RWPE2 (cell line): ENCODE measurements around the gene S1PR5.
A peak's percentile ranks its signal among the peaks of the same experiment; 100 is the strongest.
"Not testable (repeated sequence)": the region's sequence is repeated elsewhere in the genome, so short reads cannot be mapped to it uniquely, and the experiment has no call there.

Experiments
- ATAC-seq: fragments of 200-7000 bp; cut with Tn5 transposase; 3 replicates; pipeline ENCODE4 v1.9.1; 2021; ENCODE audit warnings: low read depth
- DNase-seq: peaks from one replicate; pipeline ENCODE4 v3.0.0-alpha.2; 2020; ENCODE audit warnings: low spot score
- H3K27ac ChIP-seq: fragments of 450-650 bp; 2 replicates; pipeline ENCODE4 v1.5.1; 2017; ENCODE audit warnings: mild to moderate bottlenecking; ENCODE audit not compliant: poor library complexity, severe bottlenecking
- H3K27me3 ChIP-seq: fragments of 250-450 bp; sonication (Bioruptor Pico); 2 replicates; pipeline ENCODE4 v1.5.1; 2021; ENCODE audit warnings: mild to moderate bottlenecking, moderate library complexity; ENCODE audit not compliant: insufficient read depth, poor library complexity, severe bottlenecking
- H3K36me3 ChIP-seq: fragments of 250-450 bp; sonication (Bioruptor Pico); 2 replicates; pipeline ENCODE4 v1.5.1; 2020; ENCODE audit warnings: low read depth, mild to moderate bottlenecking, moderate library complexity
- H3K4me1 ChIP-seq: fragments of 250-450 bp; sonication (Bioruptor Pico); 2 replicates; pipeline ENCODE4 v1.5.1; 2021; ENCODE audit warnings: mild to moderate bottlenecking, moderate library complexity; ENCODE audit not compliant: insufficient read depth, poor library complexity, severe bottlenecking
- H3K4me3 ChIP-seq: fragments of 250-450 bp; sonication (Bioruptor Pico); 2 replicates; pipeline ENCODE4 v1.5.1; 2021; ENCODE audit warnings: mild to moderate bottlenecking, moderate library complexity; ENCODE audit not compliant: severe bottlenecking
- H3K9me3 ChIP-seq: fragments of 250-450 bp; sonication (Bioruptor Pico); 2 replicates; pipeline ENCODE4 v1.5.1; 2021; ENCODE audit warnings: mild to moderate bottlenecking, moderate library complexity; ENCODE audit not compliant: severe bottlenecking
- TF ChIP-seq, protein P1 (sequence below): fragments of 450-650 bp; IDR thresholded peaks from one replicate; pipeline ENCODE4 v1.5.1; 2017; ENCODE audit warnings: mild to moderate bottlenecking, moderate library complexity; ENCODE audit not compliant: poor library complexity, severe bottlenecking

The S1PR5 gene

DNA sequence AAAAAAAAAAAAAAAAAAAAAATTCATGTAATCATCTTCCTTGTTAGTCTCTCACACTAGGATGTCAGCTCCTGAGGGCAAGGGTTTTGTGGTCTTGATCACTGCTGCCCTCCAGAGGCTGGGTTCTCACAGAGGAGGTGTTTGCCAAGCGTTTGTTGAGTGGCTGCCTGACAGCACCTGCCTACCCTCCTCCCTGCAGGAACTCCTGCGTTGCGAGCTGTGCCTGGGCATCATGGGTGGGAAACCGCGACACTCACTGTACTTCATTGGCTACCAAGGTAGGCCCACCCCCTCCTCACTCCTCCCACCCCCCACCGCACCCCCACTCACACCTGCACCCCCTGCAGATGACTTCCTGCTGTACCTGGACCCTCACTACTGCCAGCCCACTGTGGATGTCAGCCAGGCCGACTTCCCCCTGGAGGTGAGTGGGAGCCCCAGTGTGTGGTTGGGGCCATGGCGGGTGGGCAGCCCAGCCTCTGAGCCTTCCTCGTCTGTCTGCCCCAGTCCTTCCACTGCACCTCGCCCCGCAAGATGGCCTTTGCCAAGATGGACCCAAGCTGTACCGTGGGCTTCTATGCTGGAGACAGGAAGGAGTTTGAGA is 34.6 kb upstream of the S1PR5 start:
- Histone ChIP-seq H3K27ac (no peak overlapping the region), H3K36me3 (peaks cover 85% of the 10 kb centered on the region), H3K27me3 (no peaks in the 10 kb centered on the region), H3K4me3 (no peak overlapping the region), H3K4me1 (peaks cover 28% of the 10 kb centered on the region), H3K9me3 (no peaks in the 10 kb centered on the region)
- ATAC-seq (peak; percentile 25; the same call in 2 of the 3 replicates), DNase-seq (no peak)
- TF ChIP-seq, protein P1, sequence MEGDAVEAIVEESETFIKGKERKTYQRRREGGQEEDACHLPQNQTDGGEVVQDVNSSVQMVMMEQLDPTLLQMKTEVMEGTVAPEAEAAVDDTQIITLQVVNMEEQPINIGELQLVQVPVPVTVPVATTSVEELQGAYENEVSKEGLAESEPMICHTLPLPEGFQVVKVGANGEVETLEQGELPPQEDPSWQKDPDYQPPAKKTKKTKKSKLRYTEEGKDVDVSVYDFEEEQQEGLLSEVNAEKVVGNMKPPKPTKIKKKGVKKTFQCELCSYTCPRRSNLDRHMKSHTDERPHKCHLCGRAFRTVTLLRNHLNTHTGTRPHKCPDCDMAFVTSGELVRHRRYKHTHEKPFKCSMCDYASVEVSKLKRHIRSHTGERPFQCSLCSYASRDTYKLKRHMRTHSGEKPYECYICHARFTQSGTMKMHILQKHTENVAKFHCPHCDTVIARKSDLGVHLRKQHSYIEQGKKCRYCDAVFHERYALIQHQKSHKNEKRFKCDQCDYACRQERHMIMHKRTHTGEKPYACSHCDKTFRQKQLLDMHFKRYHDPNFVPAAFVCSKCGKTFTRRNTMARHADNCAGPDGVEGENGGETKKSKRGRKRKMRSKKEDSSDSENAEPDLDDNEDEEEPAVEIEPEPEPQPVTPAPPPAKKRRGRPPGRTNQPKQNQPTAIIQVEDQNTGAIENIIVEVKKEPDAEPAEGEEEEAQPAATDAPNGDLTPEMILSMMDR = peak; percentile 34

DNA sequence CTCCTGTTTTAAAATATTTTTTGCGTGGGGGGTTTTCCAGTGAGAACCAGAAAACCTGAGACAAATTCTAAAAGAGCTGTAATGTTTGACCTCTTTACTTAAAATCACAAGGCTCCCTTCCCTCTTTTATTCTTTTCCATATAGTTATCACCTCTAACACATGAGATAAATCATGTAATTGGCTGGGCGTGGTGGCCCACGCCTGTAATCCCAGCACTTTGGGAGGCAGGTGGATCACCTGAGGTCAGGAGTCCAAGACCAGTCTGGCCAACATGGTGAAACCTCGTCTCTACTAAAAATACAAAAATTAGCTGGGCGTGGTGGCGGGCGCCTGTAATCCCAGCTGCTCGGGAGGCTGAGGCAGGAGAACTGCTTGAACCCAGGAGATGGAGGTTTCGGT is 33.8 kb upstream of the S1PR5 start:
- not testable (repeated sequence) for H3K4me3 ChIP-seq, H3K27me3 ChIP-seq, ATAC-seq, H3K27ac ChIP-seq, H3K9me3 ChIP-seq, DNase-seq
- peaks cover 82% of the 10 kb centered on the region for H3K36me3 ChIP-seq
- H3K4me1 ChIP-seq = peaks cover 20% of the 10 kb centered on the region

DNA sequence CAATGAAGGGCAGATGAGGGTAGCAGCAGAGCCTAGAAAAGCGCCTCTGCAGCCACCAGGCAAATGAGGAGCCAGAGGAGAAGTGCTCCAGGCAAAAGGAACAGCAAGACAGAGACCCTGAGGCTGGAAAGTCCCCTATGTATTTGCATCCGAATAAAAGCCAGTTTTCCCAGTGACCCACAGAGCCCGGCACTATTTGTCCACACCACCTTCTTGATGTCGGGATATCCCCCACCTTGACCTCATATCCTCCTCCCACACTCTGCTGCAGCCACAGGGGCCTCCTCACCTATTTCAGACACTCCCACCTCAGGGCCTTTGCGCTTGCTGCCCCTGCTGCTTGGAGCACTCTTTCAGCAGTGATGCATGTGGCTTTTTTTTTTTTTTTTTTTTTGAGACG is 33.1 kb upstream of the S1PR5 start:
- H3K4me1 ChIP-seq = peaks cover 14% of the 10 kb centered on the region
- no peak for DNase-seq
- no peaks in the 10 kb centered on the region for H3K27me3 ChIP-seq
- ATAC-seq = no peak
- TF ChIP-seq, protein P1 = no peak
- H3K27ac ChIP-seq = no peak overlapping the region
- peaks cover 75% of the 10 kb centered on the region for H3K36me3 ChIP-seq
- H3K4me3 ChIP-seq = no peak overlapping the region
- H3K9me3 ChIP-seq = no peaks in the 10 kb centered on the region

DNA sequence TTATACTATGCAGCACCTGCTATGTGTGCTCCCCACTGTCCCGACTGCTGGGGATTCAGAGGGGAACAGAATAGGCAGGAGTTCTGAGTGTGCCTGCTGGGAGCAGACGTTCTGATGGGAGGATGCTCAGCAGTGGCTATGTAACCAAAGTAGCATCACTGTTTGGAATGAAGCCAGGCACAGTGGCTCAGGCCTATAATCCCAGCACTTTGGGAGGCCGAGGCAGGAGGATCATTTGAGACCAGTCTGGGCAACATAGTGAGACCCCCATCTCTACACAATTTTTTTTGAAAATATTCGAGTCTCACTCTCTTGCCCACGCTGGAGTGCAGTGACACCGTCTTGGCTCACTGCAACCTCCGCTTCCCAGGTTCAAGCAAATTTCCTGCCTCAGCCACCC is 32.5 kb upstream of the S1PR5 start:
- H3K9me3 ChIP-seq = no peaks in the 10 kb centered on the region
- TF ChIP-seq, protein P1 = no peak
- no peak for ATAC-seq
- H3K4me1 ChIP-seq = peaks cover 11% of the 10 kb centered on the region
- no peak for DNase-seq
- no peaks in the 10 kb centered on the region for H3K27me3 ChIP-seq
- peaks cover 76% of the 10 kb centered on the region for H3K36me3 ChIP-seq
- H3K4me3 ChIP-seq = no peak overlapping the region
- no peak overlapping the region for H3K27ac ChIP-seq

DNA sequence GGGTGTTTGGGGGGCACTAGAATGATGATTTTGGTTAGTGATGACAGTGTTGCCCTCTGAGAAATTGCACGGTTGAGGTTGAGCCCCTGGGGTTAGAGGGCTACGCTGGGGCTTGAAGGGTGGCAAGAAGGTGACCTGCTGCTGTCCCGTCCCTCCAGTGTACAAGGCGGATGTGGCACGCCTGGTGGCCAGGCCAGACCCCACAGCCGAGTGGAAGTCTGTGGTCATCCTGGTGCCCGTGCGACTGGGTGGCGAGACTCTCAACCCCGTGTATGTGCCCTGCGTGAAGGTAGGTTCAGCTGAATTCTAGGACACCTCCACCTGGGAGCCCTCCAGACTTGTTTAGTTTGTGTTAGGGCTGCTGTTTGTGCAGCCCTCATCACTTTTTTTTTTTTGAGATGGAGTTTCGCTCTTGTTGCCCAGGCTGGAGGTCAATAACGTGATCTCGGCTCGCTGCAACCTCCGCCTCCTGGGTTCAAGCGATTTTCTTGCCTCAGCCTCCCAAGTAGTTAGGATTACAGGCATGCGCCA is 31.6 kb upstream of the S1PR5 start:
- TF ChIP-seq, protein P1 = no peak
- no peak for ATAC-seq

More for the DNA sequence above, 31.6 kb upstream of the S1PR5 start:
- peaks cover 6% of the 10 kb centered on the region for H3K4me1 ChIP-seq
- no peaks in the 10 kb centered on the region for H3K9me3 ChIP-seq
- DNase-seq = no peak
- no peaks in the 10 kb centered on the region for H3K27me3 ChIP-seq
- H3K27ac ChIP-seq = no peak overlapping the region
- H3K36me3 ChIP-seq = peaks cover 70% of the 10 kb centered on the region
- H3K4me3 ChIP-seq = no peak overlapping the region
